ENCODE data around the gene ABLIM2. TPM values are rescaled to one million over a fixed set of nuclear protein-coding genes. Genes with fewer than 3 reads are reported as not detected.
A peak's percentile ranks its signal among the peaks of the same experiment; 100 is the strongest.

The ABLIM2 gene
- polyA plus RNA-seq, 1 donor from 2014 or later: 14.9 TPM

DNA sequence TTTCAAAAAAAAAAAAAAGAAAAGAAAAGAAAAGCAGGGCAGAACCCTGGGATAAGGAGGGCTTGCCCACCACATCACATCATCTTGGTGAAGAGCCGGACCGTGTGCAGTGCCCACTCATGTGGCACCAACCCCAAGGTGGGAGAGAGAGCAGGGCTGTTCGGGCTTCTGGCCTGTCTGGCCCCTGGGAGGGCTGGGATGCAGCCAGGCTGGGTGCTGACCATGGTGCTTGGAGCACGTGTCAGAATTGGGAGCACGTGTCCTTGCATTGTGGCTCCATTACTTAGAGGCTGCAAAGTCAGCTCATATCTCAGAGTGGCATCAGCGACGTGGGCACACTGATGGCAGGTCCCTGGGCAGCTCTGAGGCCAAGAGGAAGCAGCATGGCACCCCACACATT is 118.0 kb downstream of the ABLIM2 start:
- Histone ChIP-seq H3K27me3 (ENCODE audit: insufficient read depth, low read depth, low read length) (no peaks in the 10 kb centered on the region), H3K4me3 (ENCODE audit: low read length) (no peak overlapping the region), H3K79me2 (replicated peaks; ENCODE audit: insufficient read depth, low read length) (no peaks in the 10 kb centered on the region), H3K9me3 (ENCODE audit: low read length) (no peaks in the 10 kb centered on the region), H3K9me2 (ENCODE audit: insufficient read depth, low read length) (no peaks in the 10 kb centered on the region), H4K20me1 (ENCODE audit: insufficient read depth) (no peaks in the 10 kb centered on the region), H2AFZ (ENCODE audit: low read depth, low read length) (no peak overlapping the region), H3K27ac (ENCODE audit: low read length) (peak overlapping the region; percentile 88), H3K36me3 (ENCODE audit: insufficient read depth, low read length) (no peaks in the 10 kb centered on the region), H3K9ac (ENCODE audit: low read length) (no peak overlapping the region), H3F3A (ENCODE audit: insufficient read depth, low read length, poor library complexity, severe bottlenecking) (no peaks in the 10 kb centered on the region), H3K4me2 (ENCODE audit: low read length) (no peak overlapping the region)
- TF ChIP-seq EZH2 (IDR thresholded peaks at IDR 0.05; ENCODE audit: borderline replicate concordance, insufficient read depth, low read length, poor library complexity, severe bottlenecking): no peak

DNA sequence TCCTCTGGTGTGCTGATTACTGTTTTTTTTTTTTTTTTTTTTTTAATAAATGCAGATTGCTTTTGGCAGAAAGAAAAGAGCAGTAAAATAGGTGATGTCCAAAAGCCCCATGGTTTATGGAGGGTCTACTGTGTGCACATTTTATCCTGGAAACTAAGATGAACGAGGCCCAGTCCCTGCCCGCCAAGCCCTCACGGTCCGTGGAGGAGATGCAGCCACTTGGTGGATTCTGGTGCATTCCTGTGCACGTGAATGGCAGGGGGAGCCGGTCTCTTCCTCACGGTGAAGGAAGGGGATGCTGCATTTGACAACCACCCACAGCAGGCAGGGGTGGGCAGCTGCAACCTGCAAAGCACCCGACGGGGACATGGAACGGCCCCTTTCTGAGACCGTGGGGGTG is 118.8 kb downstream of the ABLIM2 start:
- Histone ChIP-seq H3K9ac (ENCODE audit: low read length) (peak overlapping the region; percentile 58), H2AFZ (ENCODE audit: low read depth, low read length) (no peak overlapping the region), H4K20me1 (ENCODE audit: insufficient read depth) (no peaks in the 10 kb centered on the region), H3K27ac (ENCODE audit: low read length) (peak overlapping the region; percentile 88), H3K9me2 (ENCODE audit: insufficient read depth, low read length) (no peaks in the 10 kb centered on the region), H3F3A (ENCODE audit: insufficient read depth, low read length, poor library complexity, severe bottlenecking) (no peaks in the 10 kb centered on the region), H3K36me3 (ENCODE audit: insufficient read depth, low read length) (no peaks in the 10 kb centered on the region), H3K79me2 (replicated peaks; ENCODE audit: insufficient read depth, low read length) (no peaks in the 10 kb centered on the region), H3K4me3 (ENCODE audit: low read length) (peak overlapping the region; percentile 42), H3K27me3 (ENCODE audit: insufficient read depth, low read depth, low read length) (no peaks in the 10 kb centered on the region), H3K4me2 (ENCODE audit: low read length) (peak overlapping the region; percentile 49), H3K9me3 (ENCODE audit: low read length) (no peaks in the 10 kb centered on the region)
- TF ChIP-seq, protein P1, sequence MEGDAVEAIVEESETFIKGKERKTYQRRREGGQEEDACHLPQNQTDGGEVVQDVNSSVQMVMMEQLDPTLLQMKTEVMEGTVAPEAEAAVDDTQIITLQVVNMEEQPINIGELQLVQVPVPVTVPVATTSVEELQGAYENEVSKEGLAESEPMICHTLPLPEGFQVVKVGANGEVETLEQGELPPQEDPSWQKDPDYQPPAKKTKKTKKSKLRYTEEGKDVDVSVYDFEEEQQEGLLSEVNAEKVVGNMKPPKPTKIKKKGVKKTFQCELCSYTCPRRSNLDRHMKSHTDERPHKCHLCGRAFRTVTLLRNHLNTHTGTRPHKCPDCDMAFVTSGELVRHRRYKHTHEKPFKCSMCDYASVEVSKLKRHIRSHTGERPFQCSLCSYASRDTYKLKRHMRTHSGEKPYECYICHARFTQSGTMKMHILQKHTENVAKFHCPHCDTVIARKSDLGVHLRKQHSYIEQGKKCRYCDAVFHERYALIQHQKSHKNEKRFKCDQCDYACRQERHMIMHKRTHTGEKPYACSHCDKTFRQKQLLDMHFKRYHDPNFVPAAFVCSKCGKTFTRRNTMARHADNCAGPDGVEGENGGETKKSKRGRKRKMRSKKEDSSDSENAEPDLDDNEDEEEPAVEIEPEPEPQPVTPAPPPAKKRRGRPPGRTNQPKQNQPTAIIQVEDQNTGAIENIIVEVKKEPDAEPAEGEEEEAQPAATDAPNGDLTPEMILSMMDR (IDR thresholded peaks at IDR 0.05; ENCODE audit: poor library complexity, severe bottlenecking): no peak

DNA sequence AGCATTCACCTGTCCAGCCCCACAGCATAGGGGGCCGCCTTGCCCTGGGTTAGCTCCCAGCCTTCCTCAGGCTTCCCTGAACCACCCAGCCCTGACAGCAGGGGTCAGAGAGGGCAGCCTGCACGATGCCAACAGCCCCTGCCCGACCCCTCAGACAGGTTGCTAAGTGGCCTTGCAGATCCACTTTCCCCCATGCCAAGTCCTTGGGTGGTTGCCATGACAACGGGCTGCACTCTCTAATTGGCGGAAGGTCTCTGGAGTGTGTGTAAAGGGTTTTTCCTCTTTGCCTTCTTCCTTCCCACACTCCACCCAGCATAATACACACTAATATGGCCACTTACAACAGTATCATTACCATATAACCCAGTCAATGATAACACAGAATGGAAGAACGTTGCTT is 119.3 kb downstream of the ABLIM2 start:
- Histone ChIP-seq H3K4me2 (ENCODE audit: low read length) (peak overlapping the region; percentile 49), H4K20me1 (ENCODE audit: insufficient read depth) (no peaks in the 10 kb centered on the region), H3K4me3 (ENCODE audit: low read length) (peak overlapping the region; percentile 42), H3K79me2 (replicated peaks; ENCODE audit: insufficient read depth, low read length) (no peaks in the 10 kb centered on the region), H3K9me2 (ENCODE audit: insufficient read depth, low read length) (no peaks in the 10 kb centered on the region), H3K27ac (ENCODE audit: low read length) (peak overlapping the region; percentile 88), H2AFZ (ENCODE audit: low read depth, low read length) (no peak overlapping the region), H3F3A (ENCODE audit: insufficient read depth, low read length, poor library complexity, severe bottlenecking) (no peaks in the 10 kb centered on the region), H3K27me3 (ENCODE audit: insufficient read depth, low read depth, low read length) (no peaks in the 10 kb centered on the region), H3K36me3 (ENCODE audit: insufficient read depth, low read length) (no peaks in the 10 kb centered on the region), H3K9me3 (ENCODE audit: low read length) (no peaks in the 10 kb centered on the region), H3K9ac (ENCODE audit: low read length) (peak overlapping the region; percentile 58)
- no peak for TF ChIP-seq TAF1 (IDR thresholded peaks at IDR 0.05; ENCODE audit: low read depth)
- TF ChIP-seq MXI1 (conservative IDR thresholded peaks at IDR 0.05; ENCODE audit: poor library complexity, severe bottlenecking): no peak
- TF ChIP-seq RAD21 (conservative IDR thresholded peaks at IDR 0.05): peak; percentile 51
- no peak for TF ChIP-seq EZH2 (IDR thresholded peaks at IDR 0.05; ENCODE audit: borderline replicate concordance, insufficient read depth, low read length, poor library complexity, severe bottlenecking)
- TF ChIP-seq REST (IDR thresholded peaks at IDR 0.05; ENCODE audit: borderline replicate concordance): peak; percentile 69
- peak; percentile 62 for TF ChIP-seq SMC3 (conservative IDR thresholded peaks at IDR 0.05; ENCODE audit: poor library complexity)
- TF ChIP-seq, protein P1 (IDR thresholded peaks at IDR 0.05; ENCODE audit: poor library complexity, severe bottlenecking): no peak
- TF ChIP-seq POLR2AphosphoS5 (IDR thresholded peaks at IDR 0.05): peak; percentile 48
- peak; percentile 48 for TF ChIP-seq EP300 (conservative IDR thresholded peaks at IDR 0.05; ENCODE audit: poor library complexity, severe bottlenecking)

All from neural cell (in vitro differentiated cells).